HepG2 (cell line): ENCODE data around the gene SNAI3. TPM values are rescaled to one million over a fixed set of nuclear protein-coding genes. Genes with fewer than 3 reads are reported as not detected.

Source experiments
- ATAC-seq: fragments of 200-7000 bp; cut with Tn5 transposase; 3 replicates; pipeline ENCODE4 v1.9.1; 2020; ENCODE audit warnings: mild to moderate bottlenecking, moderate library complexity
- BruUV-seq: library from RNA; stranded (reverse); fragments of 400-500 nt; replicated peaks from 2 replicates; lab custom pipeline; 2021; lab: Mats Ljungman, UMichigan
- CTCF ChIA-PET: fragments of 300-600 bp; formaldehyde crosslinking; extraction: SDS; loops from one replicate; lab custom pipeline; 2021; ENCODE audit warnings: low total read pairs, inconsistent platforms, low intra/inter-chr PET ratio; lab: Yijun Ruan, JAX
- POLR2A ChIA-PET: fragments of 350-600 bp; sonication (Branson Sonifier 250); formaldehyde crosslinking; loops from one replicate; lab custom pipeline; 2020; ENCODE audit warnings: antibody characterized with exemption, inconsistent platforms; lab: Yijun Ruan, JAX
- DNase-seq: peaks from one replicate; pipeline ENCODE4 v3.0.0-alpha.2; 2015; ENCODE audit warnings: low spot score
- FAIRE-seq: peaks from 3 replicates; lab custom pipeline; 2011; peaks lifted over from hg19 to GRCh38; lab: Jason Lieb, UNC
- H2AFZ ChIP-seq: one replicate; pipeline ENCODE4 v1.6.1; 2011; ENCODE audit warnings: low read length, inconsistent platforms
- H3K27ac ChIP-seq: fragments of 300-600 bp; 3 replicates; pipeline ENCODE4 v1.8.0; 2011; ENCODE audit warnings: mixed run types, mild to moderate bottlenecking, mixed read lengths, low read length, inconsistent platforms; ENCODE audit not compliant: insufficient read depth; ENCODE audit errors: extremely low read length
- H3K27me3 ChIP-seq, 2 experiments: fragments of 200-600 bp in 1 of 2; 2 replicates in 1 of 2; 3 replicates in 1 of 2; pipeline versions ENCODE4 v1.6.0 to v1.8.0; 2011; ENCODE audit warnings: low read length in 2 of 2, mild to moderate bottlenecking in 2 of 2, moderate library complexity in 2 of 2, inconsistent platforms in 1 of 2; ENCODE audit not compliant: insufficient read depth in 2 of 2, control insufficient read depth in 1 of 2
- H3K36me3 ChIP-seq, 2 experiments: fragments of 200-600 bp in 1 of 2; replicated peaks in 1 of 2; 2 replicates in 1 of 2; 3 replicates in 1 of 2; pipeline versions ENCODE4 v1.5.1 to v1.8.0; 2011; ENCODE audit warnings: low read length in 2 of 2, inconsistent platforms in 1 of 2; ENCODE audit not compliant: insufficient read depth in 2 of 2, control insufficient read depth in 1 of 2
- H3K4me1 ChIP-seq: 2 replicates; pipeline ENCODE4 v1.5.1; 2012; ENCODE audit warnings: low read length, inconsistent platforms; ENCODE audit not compliant: insufficient read depth
- H3K4me2 ChIP-seq: 2 replicates; pipeline ENCODE4 v1.6.0; 2011; ENCODE audit warnings: low read depth, low read length, inconsistent platforms
- H3K4me3 ChIP-seq, 3 experiments: fragments of 200-600 bp in 1 of 3; sonication (generic), shearing (Covaris generic) in 1 of 3; replicated peaks in 1 of 3; 2 replicates each; pipeline ENCODE4 v1.5.1; 2011 to 2016; ENCODE audit warnings: low read length in 3 of 3, inconsistent platforms in 2 of 3, low read depth in 2 of 3, mild to moderate bottlenecking in 2 of 3, control low read depth in 1 of 3, mixed read lengths in 1 of 3; ENCODE audit not compliant: insufficient read depth in 1 of 3
- H3K79me2 ChIP-seq: one replicate; pipeline ENCODE4 v1.6.1; 2011; ENCODE audit warnings: low read length, inconsistent platforms; ENCODE audit not compliant: insufficient read depth
- H3K9ac ChIP-seq: 2 replicates; pipeline ENCODE4 v1.6.0; 2011; ENCODE audit warnings: mild to moderate bottlenecking, low read depth, low read length, inconsistent platforms; ENCODE audit not compliant: insufficient read depth
- H3K9me3 ChIP-seq: 2 replicates; pipeline ENCODE4 v1.5.1; 2012; ENCODE audit warnings: mild to moderate bottlenecking, low read length
- H4K20me1 ChIP-seq: 2 replicates; pipeline ENCODE4 v1.6.0; 2011; ENCODE audit warnings: inconsistent platforms, mild to moderate bottlenecking, low read length, moderate library complexity; ENCODE audit not compliant: insufficient read depth
- WGBS: methylation state at CpG from one replicate; pipeline ENCODE4 v1.1.6; 2017; ENCODE audit warnings: low lambda C conversion rate; 5-methylcytosine and 5-hydroxymethylcytosine counted together
- in situ Hi-C: cut with HindIII; loops from 2 replicates; pipeline ENCODE4 v1.10.0; 2017; ENCODE audit warnings: low pct_unique_long_range_greater_than_20kb; ENCODE audit not compliant: extremely low pct_ligation_motif_present
- intact Hi-C: fragments of 100-400 bp; cut with micrococcal nuclease; formaldehyde crosslinking; loops from one replicate; pipeline ENCODE4 v1.10.0; 2022; ENCODE audit not compliant: unreplicated experiment
- polyA plus RNA-seq, 8 experiments: library from polyadenylated mRNA; depleted of rRNA in 3 of 8; stranded (reverse) in 7 of 8; unstranded in 1 of 8; fragments of >200 nt; fragmentation: Illumina TruSeq in 4 of 8; extraction: Trizol in 4 of 8; gene quantifications; 2 replicates each; pipeline versions ENCODE4 v1.2.1 to v1.2.3, GENCODE V29; 2011 to 2016; ENCODE audit warnings: low read depth in 4 of 8, missing spikeins in 1 of 8, mixed read lengths in 1 of 8; ENCODE audit not compliant: insufficient read depth in 1 of 8
- total RNA-seq, 5 experiments: library from RNA; depleted of rRNA; stranded (reverse); fragments of >200 nt; fragmentation: Illumina TruSeq; extraction: Trizol; gene quantifications; 2 replicates each; pipeline ENCODE4 v1.2.3, GENCODE V29; 2016; ENCODE audit warnings: low read depth in 1 of 5
- TF ChIP-seq, protein P1 (sequence below): sonication (generic); formaldehyde crosslinking; conservative IDR thresholded peaks from 2 replicates; pipeline ENCODE4 v1.8.0; 2022; ENCODE audit warnings: mild to moderate bottlenecking, moderate library complexity, missing genetic modification reagents
- TF ChIP-seq, protein P2 (sequence below): fragments of 450-650 bp; IDR thresholded peaks from 2 replicates; pipeline ENCODE4 v1.6.1; 2017; ENCODE audit warnings: mild to moderate bottlenecking

SNAI3 gene
- total and polyA plus RNA-seq, 2 of the 13 experiments (the other 11 are each of a cell fraction or from before 2014, with no cell fraction given) = 0.09 to 0.18 TPM

DNA sequence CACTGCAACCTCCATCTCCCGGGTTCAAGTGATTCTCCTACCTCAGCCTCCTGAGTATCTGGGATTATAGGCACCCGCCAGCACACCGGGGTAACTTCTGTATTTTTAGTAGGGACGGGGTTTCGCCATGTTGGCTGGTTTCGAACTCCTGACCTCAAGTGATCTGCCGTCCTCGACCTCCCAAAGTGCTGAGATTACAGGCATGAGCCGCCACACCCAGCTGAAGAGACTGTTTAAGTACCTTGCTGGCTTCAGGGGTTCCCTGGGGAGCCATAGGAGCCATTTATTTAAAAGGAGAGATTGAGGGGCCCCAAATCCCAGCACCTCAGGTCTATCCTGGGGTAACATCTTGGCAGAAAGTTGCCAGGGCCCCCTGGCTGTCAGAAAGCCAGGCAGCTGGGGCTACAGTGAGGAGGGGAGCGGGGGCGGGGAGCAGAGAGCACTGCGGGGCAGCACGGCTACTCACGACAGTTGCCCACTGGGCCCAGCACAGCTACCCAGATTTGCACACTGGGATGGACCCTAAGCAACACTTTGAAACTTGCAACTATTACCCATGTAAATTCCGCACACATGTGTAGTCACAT, 1.6 kb downstream of the SNAI3 start:
- in situ Hi-C loops (no loop called here), intact Hi-C loops (loop anchor here (2.0 kb wide), 1 partner anchor 34 kb away; the partner anchor contains the start of gene CYBA)
- no peak for ATAC-seq
- Histone ChIP-seq H3K4me3 (no peak overlapping the region), H3K27me3 (peaks cover 11 to 67% of the 10 kb centered on the region in 2 experiments; a peak in 4 of 5 replicates), H3K79me2 (no peaks in the 10 kb centered on the region), H3K4me2 (peak overlapping the region; percentile 91; the same call in 1 of the 2 replicates), H3K36me3 (no peaks in the 10 kb centered on the region), H4K20me1 (peaks cover 3% of the 10 kb centered on the region; the same call in 1 of the 2 replicates), H2AFZ (no peak overlapping the region), H3K4me1 (peaks cover 66% of the 10 kb centered on the region), H3K9ac (no peak overlapping the region), H3K9me3 (no peaks in the 10 kb centered on the region), H3K27ac (no peak overlapping the region)
- WGBS = 38% methylated on average over 10 of the region's 15 CpGs
- no peak for DNase-seq
- ChIA-PET CTCF (no interaction called here), POLR2A (interaction anchor here (1.5 kb wide), 1 partner anchor 22 kb away, joined by 7 read pairs; the partner anchor contains the start of gene MVD)
- no TSS peak for BruUV-seq
- TF ChIP-seq, protein P1, sequence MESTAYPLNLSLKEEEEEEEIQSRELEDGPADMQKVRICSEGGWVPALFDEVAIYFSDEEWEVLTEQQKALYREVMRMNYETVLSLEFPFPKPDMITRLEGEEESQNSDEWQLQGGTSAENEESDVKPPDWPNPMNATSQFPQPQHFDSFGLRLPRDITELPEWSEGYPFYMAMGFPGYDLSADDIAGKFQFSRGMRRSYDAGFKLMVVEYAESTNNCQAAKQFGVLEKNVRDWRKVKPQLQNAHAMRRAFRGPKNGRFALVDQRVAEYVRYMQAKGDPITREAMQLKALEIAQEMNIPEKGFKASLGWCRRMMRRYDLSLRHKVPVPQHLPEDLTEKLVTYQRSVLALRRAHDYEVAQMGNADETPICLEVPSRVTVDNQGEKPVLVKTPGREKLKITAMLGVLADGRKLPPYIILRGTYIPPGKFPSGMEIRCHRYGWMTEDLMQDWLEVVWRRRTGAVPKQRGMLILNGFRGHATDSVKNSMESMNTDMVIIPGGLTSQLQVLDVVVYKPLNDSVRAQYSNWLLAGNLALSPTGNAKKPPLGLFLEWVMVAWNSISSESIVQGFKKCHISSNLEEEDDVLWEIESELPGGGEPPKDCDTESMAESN (CRISPR knock-in tag) = 0 out of 2 replicates have a peak, but pooled peaks have one; percentile 28
- TF ChIP-seq, protein P2, sequence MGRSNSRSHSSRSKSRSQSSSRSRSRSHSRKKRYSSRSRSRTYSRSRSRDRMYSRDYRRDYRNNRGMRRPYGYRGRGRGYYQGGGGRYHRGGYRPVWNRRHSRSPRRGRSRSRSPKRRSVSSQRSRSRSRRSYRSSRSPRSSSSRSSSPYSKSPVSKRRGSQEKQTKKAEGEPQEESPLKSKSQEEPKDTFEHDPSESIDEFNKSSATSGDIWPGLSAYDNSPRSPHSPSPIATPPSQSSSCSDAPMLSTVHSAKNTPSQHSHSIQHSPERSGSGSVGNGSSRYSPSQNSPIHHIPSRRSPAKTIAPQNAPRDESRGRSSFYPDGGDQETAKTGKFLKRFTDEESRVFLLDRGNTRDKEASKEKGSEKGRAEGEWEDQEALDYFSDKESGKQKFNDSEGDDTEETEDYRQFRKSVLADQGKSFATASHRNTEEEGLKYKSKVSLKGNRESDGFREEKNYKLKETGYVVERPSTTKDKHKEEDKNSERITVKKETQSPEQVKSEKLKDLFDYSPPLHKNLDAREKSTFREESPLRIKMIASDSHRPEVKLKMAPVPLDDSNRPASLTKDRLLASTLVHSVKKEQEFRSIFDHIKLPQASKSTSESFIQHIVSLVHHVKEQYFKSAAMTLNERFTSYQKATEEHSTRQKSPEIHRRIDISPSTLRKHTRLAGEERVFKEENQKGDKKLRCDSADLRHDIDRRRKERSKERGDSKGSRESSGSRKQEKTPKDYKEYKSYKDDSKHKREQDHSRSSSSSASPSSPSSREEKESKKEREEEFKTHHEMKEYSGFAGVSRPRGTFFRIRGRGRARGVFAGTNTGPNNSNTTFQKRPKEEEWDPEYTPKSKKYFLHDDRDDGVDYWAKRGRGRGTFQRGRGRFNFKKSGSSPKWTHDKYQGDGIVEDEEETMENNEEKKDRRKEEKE = no peak
- no peak for FAIRE-seq
